Measurements from ENCODE around the gene AZU1.
"Not testable (repeated sequence)": the region's sequence is repeated elsewhere in the genome, so short reads cannot be mapped to it uniquely, and the experiment has no call there.

The AZU1 gene

DNA sequence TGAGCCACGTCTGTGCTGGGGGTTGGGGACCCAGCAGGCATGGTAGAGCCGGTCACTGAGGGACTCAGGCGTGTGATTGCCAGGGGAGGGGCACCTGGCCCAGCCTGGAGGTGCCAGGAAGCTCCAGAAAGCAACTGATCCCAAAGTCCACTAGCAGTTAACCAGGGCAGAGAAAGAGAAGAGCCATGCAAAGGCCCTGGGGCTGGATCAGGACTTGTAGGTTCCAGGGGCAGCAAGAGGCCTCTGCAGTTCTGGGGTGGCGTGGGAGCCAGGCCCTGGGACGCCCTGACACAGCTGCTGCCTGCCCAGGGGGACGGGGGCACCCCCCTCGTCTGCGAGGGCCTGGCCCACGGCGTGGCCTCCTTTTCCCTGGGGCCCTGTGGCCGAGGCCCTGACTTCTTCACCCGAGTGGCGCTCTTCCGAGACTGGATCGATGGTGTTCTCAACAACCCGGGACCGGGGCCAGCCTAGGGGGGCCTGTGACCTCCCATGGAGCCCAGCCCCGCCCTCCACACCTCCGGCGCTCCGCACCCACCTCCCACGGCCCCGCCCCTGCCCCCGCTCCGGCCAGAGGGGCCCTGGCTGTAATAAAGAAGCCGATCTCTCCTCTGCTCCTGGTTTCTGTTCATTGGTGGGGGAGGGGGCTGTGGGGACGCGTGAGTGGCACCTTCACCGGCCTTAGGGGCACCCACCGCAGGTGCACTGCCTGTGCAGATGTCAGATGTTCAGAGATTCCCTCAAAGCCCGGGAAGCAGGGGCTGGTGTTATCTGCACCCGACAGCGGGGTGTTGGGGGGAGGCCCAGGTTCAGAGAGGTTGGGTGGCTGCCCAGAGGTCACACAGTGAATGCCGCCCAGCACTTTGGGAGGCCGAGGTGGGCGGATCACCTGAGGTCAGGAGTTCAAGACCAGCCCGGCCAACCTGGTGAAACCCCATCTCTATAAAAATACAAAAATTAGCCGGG lies 4.1 kb downstream of the AZU1 start:
- DNase-seq = no peak

- no peak for DNase-seq
Measured at GRCh38 chr19:834216-834615, 6.6 kb downstream of the AZU1 start.

DNA sequence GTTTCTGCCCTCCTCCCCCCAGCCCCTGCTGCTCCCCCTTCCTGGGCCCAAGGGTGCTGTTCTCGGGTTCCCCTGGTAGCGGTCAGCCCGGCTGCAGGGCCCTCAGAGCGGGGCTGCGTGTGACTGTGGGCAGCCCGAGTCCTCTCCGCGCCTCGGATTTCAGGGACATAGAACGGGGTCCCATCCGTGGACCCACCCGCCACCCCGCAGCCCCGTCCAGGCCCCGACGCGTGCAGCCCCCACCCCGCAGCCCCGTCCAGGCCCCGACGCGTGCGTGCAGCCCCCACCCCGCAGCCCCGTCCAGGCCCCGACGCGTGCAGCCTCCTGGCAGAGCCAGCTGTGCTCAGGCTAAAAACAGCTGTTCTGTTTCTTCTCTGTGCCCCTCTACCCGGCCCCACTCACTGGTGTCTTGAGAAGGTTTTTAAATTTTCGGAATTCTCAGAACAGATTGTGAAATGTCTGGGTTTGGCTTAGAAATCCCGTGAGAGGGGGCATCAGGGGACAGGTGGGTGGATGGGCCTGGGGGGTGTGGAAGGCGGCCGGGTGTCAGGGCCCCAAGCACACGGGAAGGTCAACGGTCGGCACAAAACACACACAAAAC lies 7.7 kb downstream of the AZU1 start:
- no peak for DNase-seq

GRCh38 chr19:840519-841206 lies 13.0 kb downstream of the AZU1 start, which contains the start of gene PRTN3:
PRTN3 (plus strand) TSS chr19:840999; CDS start chr19:841009, 10 bp downstream.
- no peak for DNase-seq

DNA sequence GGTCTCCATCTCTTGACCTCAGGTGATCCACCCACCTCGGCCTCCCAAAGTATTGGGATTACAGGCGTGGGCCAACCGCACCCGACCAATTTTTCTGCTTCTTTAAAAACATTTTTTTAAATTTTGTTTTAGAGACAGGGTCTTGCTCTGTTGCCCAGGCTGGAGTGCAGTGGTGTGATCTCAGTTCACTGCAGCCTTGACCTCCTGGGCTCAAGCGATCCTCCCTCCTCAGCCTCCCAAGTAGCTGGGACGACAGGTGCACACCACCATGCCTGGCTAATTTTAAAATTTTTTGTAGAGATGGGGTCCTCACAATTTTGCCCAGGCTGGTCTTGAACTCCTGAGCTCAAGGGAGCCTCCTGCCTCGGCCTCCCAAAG lies 15.2 kb downstream of the AZU1 start:
- DNase-seq = not testable (repeated sequence)

DNA sequence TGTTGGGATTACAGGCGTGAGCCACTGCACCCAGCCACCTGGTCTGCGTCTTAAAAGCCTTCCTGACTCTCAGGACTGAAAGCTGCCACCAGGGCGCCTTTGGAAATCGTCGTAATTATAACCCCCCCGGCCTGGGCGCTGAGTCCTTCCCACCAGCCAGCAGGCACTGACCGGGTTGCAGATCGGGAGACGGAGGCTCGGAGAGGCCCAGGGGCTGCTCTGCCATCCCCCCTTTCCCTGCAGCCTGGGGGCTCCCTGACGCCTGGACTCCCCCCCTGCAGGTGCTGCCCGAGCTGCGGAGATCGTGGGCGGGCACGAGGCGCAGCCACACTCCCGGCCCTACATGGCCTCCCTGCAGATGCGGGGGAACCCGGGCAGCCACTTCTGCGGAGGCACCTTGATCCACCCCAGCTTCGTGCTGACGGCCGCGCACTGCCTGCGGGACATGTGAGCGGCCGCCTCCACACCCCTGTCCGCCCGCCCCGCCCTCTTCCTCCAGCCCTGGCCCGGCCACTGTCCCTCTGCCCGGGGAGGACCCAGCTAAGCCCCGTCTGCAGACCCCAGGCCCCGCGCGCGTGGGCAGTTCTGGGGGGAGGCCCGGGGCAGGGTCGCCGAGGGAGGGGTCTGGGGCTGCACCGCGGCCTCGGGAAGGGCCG lies 15.7 kb downstream of the AZU1 start:
- no peak for DNase-seq

DNA sequence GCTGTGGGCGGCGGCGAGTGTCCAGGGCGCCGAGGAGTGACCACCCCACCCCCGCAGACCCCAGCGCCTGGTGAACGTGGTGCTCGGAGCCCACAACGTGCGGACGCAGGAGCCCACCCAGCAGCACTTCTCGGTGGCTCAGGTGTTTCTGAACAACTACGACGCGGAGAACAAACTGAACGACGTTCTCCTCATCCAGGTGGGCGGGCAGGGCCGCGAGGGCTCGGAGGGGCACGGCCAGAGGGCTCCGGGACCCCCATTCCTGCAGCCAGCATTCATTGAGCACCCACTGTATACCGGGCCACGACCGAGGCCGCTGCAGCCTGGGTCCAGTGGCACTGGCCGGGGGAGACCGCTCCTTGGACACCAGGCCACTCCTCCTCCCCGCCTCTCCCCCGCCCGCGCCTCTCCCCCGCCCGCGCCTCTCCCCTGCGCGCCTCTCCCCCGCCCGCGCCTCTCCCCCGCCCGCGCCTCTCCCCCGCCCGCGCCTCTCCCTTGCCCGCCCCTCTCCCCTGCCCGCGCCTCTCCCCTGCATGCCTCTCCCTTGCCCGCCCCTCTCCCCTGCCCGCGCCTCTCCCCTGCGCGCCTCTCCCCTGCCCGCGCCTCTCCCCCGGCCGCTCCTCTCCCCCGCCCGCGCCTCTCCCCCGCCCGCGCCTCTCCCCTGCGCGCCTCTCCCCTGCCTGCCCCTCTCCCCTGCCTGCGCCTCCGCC lies 16.4 kb downstream of the AZU1 start:
- DNase-seq = no peak

DNA sequence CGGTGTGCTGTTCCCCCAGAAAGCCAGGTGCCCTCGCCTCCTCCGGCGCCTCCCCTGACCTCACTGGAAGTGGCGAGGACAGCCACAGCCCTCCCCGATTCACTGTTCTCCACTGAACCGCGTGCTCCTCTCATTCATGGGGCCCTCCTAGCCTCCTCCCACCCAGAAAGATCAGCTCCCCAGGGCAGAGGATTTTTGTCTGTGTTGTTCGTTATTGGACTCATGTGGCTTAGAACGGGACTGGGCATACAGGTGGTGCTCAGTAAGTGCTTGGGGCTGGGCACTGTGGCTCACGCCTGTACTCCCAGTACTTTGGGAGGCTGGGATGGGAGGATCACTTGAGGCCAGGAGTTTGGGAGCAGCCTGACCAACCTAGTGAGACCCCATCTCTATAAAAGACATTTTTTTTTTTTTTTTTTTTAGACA lies 16.9 kb downstream of the AZU1 start:
- DNase-seq = no peak

DNA sequence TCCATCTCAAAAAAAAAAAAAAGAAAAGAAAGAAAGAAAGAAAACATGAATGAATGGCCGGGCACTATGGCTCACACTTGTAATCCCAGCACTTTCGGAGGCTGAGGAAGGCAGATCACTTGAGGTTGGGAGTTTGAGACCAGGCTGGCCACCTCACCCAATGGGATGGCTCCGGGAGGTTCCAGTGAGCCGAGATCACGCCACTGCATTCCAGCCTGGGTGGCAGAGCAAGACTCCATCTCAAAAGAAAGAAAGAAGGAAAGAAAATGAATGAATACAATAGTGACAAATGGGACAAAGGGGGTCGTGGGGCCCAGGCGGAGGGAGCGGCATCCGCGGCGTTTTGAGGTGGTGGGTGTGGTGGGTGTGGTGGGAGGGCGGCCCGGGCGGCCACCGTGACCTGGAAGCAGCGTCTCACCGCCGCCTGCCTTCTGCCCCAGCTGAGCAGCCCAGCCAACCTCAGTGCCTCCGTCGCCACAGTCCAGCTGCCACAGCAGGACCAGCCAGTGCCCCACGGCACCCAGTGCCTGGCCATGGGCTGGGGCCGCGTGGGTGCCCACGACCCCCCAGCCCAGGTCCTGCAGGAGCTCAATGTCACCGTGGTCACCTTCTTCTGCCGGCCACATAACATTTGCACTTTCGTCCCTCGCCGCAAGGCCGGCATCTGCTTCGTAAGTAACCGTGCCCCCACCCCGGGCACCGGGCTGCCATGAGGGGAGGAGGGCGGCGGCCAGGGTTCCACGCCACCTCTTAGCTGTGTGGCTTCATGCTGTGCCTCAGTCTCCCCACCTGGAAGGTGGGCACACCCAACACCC lies 18.3 kb downstream of the AZU1 start:
- DNase-seq = no peak

DNA sequence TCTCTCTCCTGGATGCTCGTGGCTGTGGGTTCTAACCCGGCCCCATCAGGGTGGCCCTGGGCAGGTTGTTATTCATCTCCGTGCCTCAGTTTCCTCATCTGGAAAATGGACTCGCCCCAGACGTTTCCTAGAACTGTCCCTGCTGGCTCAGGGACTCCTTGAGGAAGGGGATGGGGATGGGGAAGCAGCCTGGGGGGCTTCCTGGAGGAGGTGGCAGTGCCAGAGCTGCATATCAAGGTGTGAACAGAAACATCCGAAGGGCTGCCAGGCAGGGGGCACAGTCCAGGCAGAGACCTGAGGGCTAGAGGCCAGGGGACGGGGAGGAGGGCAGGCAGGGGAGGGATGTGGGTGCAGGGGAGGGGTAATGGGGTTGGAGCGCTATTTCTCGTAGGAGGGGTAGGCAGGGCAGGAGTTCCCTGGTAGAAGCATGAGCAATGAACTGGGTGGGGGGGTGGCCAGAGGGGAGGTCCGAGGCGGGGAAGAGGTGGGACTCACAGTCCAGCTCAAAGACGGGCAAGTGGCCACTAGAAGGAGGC lies 20.8 kb downstream of the AZU1 start:
- no peak for DNase-seq

GRCh38 chr19:849195-849594 lies 21.6 kb downstream of the AZU1 start:
- DNase-seq = not testable (repeated sequence)

- DNase-seq = no peak
Measured at GRCh38 chr19:850221-850978, 22.8 kb downstream of the AZU1 start.

GRCh38 chr19:850979-851335 lies 23.3 kb downstream of the AZU1 start:
- no peak for DNase-seq

DNA sequence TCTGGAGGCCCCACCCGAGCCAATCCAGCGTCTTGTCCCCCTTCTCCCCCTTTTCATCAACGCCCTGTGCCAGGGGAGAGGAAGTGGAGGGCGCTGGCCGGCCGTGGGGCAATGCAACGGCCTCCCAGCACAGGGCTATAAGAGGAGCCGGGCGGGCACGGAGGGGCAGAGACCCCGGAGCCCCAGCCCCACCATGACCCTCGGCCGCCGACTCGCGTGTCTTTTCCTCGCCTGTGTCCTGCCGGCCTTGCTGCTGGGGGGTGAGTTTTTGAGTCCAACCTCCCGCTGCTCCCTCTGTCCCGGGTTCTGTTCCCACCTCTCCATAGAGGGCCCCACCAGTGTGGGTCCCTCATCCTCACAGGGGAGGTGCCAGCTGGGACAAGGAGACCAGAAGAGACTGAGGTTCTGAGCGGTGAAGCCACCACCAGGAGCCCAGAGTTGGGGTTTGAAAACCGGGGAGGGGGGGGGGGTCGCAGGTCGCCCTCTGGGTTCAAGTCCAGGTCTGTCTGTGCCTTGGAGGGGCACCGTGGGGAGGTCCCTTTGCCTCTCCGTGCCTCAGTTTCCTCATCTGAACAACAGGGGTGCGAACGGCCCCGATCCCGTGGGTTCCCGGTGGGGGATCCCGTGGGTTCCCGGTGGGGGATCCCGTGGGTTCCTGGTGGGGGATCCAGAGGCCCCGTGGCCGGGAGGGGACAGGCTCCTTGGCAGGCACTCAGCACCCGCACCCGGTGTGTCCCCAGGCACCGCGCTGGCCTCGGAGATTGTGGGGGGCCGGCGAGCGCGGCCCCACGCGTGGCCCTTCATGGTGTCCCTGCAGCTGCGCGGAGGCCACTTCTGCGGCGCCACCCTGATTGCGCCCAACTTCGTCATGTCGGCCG lies 24.7 kb downstream of the AZU1 start, which contains the start of gene ELANE:
Gene ELANE (plus strand): TSS at position 168 of the 878 bp plus-strand sequence. CDS start 26 bp downstream, at position 194.
- DNase-seq = no peak

GRCh38 chr19:853014-853585 lies 25.5 kb downstream of the AZU1 start:
- no peak for DNase-seq

DNA sequence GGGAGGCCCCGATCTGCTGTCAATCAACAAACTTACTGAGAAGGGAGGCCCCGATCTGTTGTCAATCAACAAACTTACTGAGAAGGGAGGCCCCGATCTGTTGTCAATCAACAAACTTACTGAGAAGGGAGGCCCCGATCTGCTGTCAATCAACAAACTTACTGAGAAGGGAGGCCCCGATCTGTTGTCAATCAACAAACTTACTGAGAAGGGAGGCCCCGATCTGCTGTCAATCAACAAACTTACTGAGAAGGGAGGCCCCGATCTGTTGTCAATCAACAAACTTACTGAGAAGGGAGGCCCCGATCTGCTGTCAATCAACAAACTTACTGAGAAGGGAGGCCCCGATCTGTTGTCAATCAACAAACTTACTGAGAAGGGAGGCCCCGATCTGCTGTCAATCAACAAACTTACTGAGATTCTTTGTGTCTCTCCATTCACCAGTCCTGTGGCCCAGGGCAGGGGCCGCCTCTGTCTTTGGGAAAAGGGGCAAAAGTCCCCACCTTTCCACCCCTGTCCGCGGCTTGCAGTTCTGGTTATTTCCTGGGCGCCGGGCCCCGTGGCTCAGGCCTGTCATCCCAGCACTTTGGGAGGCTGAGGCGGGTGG lies 26.1 kb downstream of the AZU1 start:
- DNase-seq = not testable (repeated sequence)

GRCh38 chr19:854549-854948 lies 26.9 kb downstream of the AZU1 start:
- DNase-seq = no peak

- DNase-seq = no peak
Measured at GRCh38 chr19:855142-855541, 27.5 kb downstream of the AZU1 start.

All from activated effector memory CD4-positive, alpha-beta T cell treated with Interleukin-2 at 50 U/mL for 16 hours (primary cell).